Mesendoderm (in vitro differentiated cells): Measurements from ENCODE around the gene ACSF2.

Experiments
- DNase-seq: peaks from one replicate; pipeline ENCODE4 v3.0.0; 2013
- H2AK5ac ChIP-seq: 2 replicates; pipeline ENCODE4 v1.6.1; 2013; ENCODE audit warnings: low read length, inconsistent platforms
- H2BK120ac ChIP-seq: 2 replicates; pipeline ENCODE4 v1.6.1; 2013; ENCODE audit warnings: low read depth, mild to moderate bottlenecking, low read length, moderate library complexity, mixed read lengths
- H2BK15ac ChIP-seq: replicated peaks from 2 replicates; pipeline ENCODE4 v1.6.1; 2013; ENCODE audit warnings: low read depth, mild to moderate bottlenecking, moderate library complexity
- H2BK5ac ChIP-seq: 2 replicates; pipeline ENCODE4 v1.6.1; 2013; ENCODE audit warnings: low read length, inconsistent platforms
- H3K18ac ChIP-seq: 2 replicates; pipeline ENCODE4 v1.6.1; 2013; ENCODE audit warnings: mild to moderate bottlenecking, low read length, mixed read lengths
- H3K23ac ChIP-seq: one replicate; pipeline ENCODE4 v1.6.1; 2013; ENCODE audit warnings: low read length
- H3K27ac ChIP-seq: 2 replicates; pipeline ENCODE4 v1.5.1; 2013; ENCODE audit warnings: low read depth, mild to moderate bottlenecking, inconsistent platforms, low read length, moderate library complexity
- H3K27me3 ChIP-seq: 2 replicates; pipeline ENCODE4 v1.6.1; 2013; ENCODE audit warnings: low read length, control low read depth, mild to moderate bottlenecking, inconsistent platforms; ENCODE audit not compliant: insufficient read depth, poor library complexity
- H3K36me3 ChIP-seq: 2 replicates; pipeline ENCODE4 v1.6.1; 2013; ENCODE audit warnings: low read length, inconsistent platforms; ENCODE audit not compliant: control insufficient read depth, insufficient read depth
- H3K4ac ChIP-seq: one replicate; pipeline ENCODE4 v1.6.1; 2013; ENCODE audit warnings: low read depth, mild to moderate bottlenecking, low read length, moderate library complexity
- H3K4me1 ChIP-seq: 2 replicates; pipeline ENCODE4 v1.6.1; 2013; ENCODE audit warnings: low read depth, low read length, inconsistent platforms; ENCODE audit not compliant: control insufficient read depth
- H3K4me2 ChIP-seq: 2 replicates; pipeline ENCODE4 v1.6.1; 2013; ENCODE audit warnings: low read length
- H3K4me3 ChIP-seq: 2 replicates; pipeline ENCODE4 v1.5.1; 2013; ENCODE audit warnings: mild to moderate bottlenecking, low read length
- H3K56ac ChIP-seq: one replicate; pipeline ENCODE4 v1.6.1; 2013; ENCODE audit warnings: low read length
- H3K79me1 ChIP-seq: 2 replicates; pipeline ENCODE4 v1.6.1; 2013; ENCODE audit warnings: low read length, inconsistent platforms
- H3K79me2 ChIP-seq: 2 replicates; pipeline ENCODE4 v1.6.1; 2013; ENCODE audit warnings: mild to moderate bottlenecking, low read length; ENCODE audit not compliant: control insufficient read depth, insufficient read depth
- H3K9ac ChIP-seq: 2 replicates; pipeline ENCODE4 v1.6.1; 2013; ENCODE audit warnings: low read length, inconsistent platforms
- H4K5ac ChIP-seq: one replicate; pipeline ENCODE4 v1.6.1; 2013; ENCODE audit warnings: low read length
- H4K8ac ChIP-seq: one replicate; pipeline ENCODE4 v1.6.1; 2013; ENCODE audit warnings: low read depth, mild to moderate bottlenecking, control low read depth, low read length, moderate library complexity
- WGBS: extraction: QIAGEN DNeasy Blood & Tissue Kit; methylation state at CpG from one replicate; pipeline ENCODE4 v1.1.7; 2013; ENCODE audit warnings: low lambda C conversion rate, missing lambda C conversion rate; ENCODE audit not compliant: insufficient coverage; ENCODE audit errors: extremely low coverage; 5-methylcytosine and 5-hydroxymethylcytosine counted together

The ACSF2 gene

DNA sequence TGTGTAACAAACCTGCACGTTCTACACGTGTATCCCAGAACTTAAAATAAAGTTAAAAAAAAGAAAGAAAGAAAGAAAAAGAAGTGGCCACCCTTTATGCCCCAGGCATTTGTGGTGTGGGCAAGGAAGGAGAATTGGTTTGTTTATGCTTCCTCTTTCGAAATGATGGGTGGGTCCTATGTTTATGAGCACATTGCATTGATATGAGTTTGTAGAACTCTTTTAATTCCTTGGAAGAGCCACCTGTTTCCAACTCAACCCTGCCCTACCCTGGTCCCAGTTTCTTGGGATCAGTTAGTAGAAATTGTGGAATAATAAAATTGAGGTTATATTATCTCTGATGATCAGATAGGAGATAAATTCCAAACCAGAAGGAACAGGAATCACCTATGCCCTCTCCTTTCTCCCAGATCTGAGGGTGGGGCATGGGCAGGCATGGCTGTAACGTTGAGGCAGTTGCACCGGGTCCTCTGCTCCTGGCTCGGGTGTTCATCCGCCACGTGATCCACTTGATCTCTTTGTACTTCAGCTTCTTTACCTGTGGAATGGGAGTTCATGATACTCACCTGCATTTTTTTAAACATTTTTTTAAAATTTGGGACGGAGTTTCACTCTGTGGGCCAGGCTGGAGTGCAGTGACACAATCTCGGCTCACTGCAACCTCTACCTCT is 26.7 kb downstream of the ACSF2 start:
- H2AK5ac ChIP-seq = no peak overlapping the region
- no peaks in the 10 kb centered on the region for H3K79me1 ChIP-seq
- no peak overlapping the region for H2BK5ac ChIP-seq
- H3K23ac ChIP-seq = no peak overlapping the region
- H2BK15ac ChIP-seq = no peak overlapping the region
- no peak overlapping the region for H3K56ac ChIP-seq
- no CpG with 5 or more reads among the region's 10 CpGs for WGBS
- no peaks in the 10 kb centered on the region for H3K36me3 ChIP-seq
- no peak overlapping the region for H3K18ac ChIP-seq
- no peak overlapping the region for H3K9ac ChIP-seq
- no peak overlapping the region for H2BK120ac ChIP-seq
- H3K27me3 ChIP-seq = no peaks in the 10 kb centered on the region
- H4K5ac ChIP-seq = no peak overlapping the region
- no peak overlapping the region for H3K4ac ChIP-seq
- H3K27ac ChIP-seq = no peak overlapping the region
- H3K4me3 ChIP-seq = no peak overlapping the region
- H4K8ac ChIP-seq = no peak overlapping the region
- H3K4me1 ChIP-seq = no peaks in the 10 kb centered on the region
- no peak overlapping the region for H3K4me2 ChIP-seq
- no peaks in the 10 kb centered on the region for H3K79me2 ChIP-seq
- DNase-seq = no peak

DNA sequence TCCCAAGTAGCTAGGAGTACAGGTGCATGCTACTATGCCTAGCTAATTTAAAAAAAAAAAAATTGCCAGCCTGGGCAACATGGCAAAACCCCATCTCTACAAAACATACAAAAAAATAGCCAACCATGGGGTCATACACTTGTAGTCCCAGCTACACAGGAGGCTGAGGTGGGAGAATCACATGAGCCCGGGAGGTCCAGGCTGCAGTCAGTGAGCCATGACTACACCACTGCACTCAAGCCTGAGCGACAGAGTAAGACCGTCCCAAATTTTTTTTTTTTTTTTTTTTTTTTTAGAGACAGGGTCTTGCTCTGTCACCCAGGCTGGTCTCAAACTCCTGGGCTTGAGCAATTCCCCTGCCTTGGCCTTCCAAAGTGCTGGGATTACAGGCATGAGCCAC is 27.9 kb downstream of the ACSF2 start:
- no peaks in the 10 kb centered on the region for H3K36me3 ChIP-seq
- no peak overlapping the region for H2BK5ac ChIP-seq
- H3K56ac ChIP-seq = no peak overlapping the region
- no peaks in the 10 kb centered on the region for H3K79me2 ChIP-seq
- no CpG with 5 or more reads among the region's 3 CpGs for WGBS
- DNase-seq = no peak
- H2BK120ac ChIP-seq = no peak overlapping the region
- H3K4ac ChIP-seq = no peak overlapping the region
- H3K4me1 ChIP-seq = no peaks in the 10 kb centered on the region
- H3K9ac ChIP-seq = no peak overlapping the region
- H2BK15ac ChIP-seq = no peak overlapping the region
- no peak overlapping the region for H3K23ac ChIP-seq
- H2AK5ac ChIP-seq = no peak overlapping the region
- no peak overlapping the region for H3K27ac ChIP-seq
- no peak overlapping the region for H3K4me3 ChIP-seq
- H4K8ac ChIP-seq = no peak overlapping the region
- H3K4me2 ChIP-seq = no peak overlapping the region
- no peaks in the 10 kb centered on the region for H3K79me1 ChIP-seq
- H3K18ac ChIP-seq = no peak overlapping the region
- H3K27me3 ChIP-seq = no peaks in the 10 kb centered on the region
- H4K5ac ChIP-seq = no peak overlapping the region

DNA sequence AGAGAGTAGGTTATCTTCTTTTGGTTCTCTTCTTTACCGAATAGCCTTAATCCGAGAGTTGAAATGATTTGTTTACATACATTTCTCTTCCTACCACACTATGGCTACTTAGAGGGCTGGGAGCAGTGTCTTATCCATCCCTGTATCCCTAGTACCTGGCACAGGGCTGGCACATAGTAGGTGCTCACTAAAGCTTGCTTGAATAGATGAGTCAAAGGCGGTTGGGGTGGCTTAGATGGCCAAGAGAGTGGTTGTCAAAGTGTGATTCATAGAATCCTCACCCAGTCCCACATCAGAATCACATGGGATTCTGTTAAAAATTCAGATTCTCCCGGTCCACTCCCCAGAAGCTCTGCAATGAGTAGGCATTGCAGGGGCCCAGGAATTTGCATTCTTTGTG is 31.6 kb downstream of the ACSF2 start:
- Histone ChIP-seq H3K79me1 (no peaks in the 10 kb centered on the region), H3K4ac (no peak overlapping the region), H3K9ac (no peak overlapping the region), H3K4me2 (no peak overlapping the region), H4K5ac (no peak overlapping the region), H3K27ac (no peak overlapping the region), H2AK5ac (no peak overlapping the region), H3K23ac (no peak overlapping the region), H2BK120ac (no peak overlapping the region), H3K79me2 (no peaks in the 10 kb centered on the region), H2BK5ac (no peak overlapping the region), H3K4me3 (no peak overlapping the region), H4K8ac (no peak overlapping the region), H3K27me3 (no peaks in the 10 kb centered on the region), H2BK15ac (no peak overlapping the region), H3K4me1 (no peaks in the 10 kb centered on the region), H3K36me3 (no peaks in the 10 kb centered on the region), H3K18ac (no peak overlapping the region), H3K56ac (no peak overlapping the region)
- DNase-seq = no peak
- WGBS = no CpG with 5 or more reads among the region's 4 CpGs

DNA sequence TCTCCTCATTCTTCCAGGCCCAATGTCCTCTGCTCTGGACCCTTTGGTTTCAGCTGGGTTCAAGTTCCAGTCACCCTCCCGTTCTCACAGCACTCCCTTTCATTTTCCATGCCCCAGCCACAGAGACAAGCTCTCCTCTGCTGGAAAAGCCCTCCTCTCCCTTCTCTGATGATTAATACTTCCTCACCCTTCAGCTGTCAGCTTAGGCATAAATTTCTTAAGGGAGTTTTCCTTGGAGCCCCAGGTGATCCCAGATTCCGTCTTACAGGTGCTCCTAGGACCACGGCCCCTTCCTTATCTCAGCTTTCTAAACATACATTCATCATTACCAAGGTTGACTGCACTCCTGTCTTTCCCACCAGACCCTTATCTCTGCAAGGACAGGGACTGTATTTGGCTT is 32.3 kb downstream of the ACSF2 start:
- no peaks in the 10 kb centered on the region for H3K36me3 ChIP-seq

DNA sequence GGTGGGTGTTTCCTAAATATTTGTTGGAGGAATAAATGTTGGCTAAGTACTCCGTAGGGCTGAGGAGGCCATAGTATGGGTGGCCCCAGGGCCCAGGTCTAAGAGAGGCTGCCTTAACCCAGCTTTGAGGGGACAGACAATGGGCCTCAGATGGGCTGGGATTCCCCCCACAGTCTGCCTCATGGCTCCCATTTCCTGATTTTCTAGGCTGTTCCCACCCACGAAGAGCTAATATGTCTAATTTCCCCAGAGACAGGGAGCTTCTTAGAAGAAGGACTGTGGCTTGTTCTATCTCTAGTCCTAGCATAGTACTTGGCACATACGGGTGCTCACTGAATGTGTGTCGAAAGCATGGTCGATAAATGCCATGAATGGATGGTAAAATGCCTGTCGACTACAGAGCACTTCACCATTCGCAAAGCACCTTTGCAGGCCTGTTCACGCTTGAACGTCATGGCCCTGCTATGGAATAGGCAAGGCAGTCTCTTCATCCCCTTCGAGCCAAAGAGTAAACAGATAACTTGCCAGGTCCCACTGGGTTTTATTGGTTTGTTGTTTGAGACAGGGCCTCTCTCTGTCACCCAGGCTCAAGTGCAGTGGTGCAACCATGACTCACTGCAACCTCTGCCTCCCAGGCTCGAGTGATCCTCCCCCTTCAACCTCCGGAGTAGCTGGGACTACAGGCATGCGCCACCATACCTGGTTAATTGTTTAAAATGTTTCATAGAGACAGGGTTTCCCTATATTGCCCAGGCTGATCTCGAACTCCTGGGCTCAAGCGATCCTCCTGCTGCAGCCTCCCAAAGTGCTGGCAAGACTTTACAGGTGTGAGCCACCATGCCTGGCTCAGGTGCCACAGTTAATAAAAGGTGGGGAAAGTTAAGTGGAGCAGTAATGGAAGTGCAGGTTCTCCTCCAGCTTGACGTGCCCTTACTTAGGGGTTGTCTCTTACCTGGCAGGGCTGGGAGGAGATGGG is 33.0 kb downstream of the ACSF2 start:
- H2AK5ac ChIP-seq = no peak overlapping the region
- H3K79me1 ChIP-seq = no peaks in the 10 kb centered on the region
- no peak overlapping the region for H3K18ac ChIP-seq
- H4K5ac ChIP-seq = no peak overlapping the region
- H3K23ac ChIP-seq = no peak overlapping the region
- DNase-seq = no peak
- H3K4me1 ChIP-seq = no peaks in the 10 kb centered on the region
- no peak overlapping the region for H3K9ac ChIP-seq
- H2BK5ac ChIP-seq = no peak overlapping the region
- H3K27ac ChIP-seq = no peak overlapping the region
- no peak overlapping the region for H2BK15ac ChIP-seq
- H3K79me2 ChIP-seq = no peaks in the 10 kb centered on the region
- no peaks in the 10 kb centered on the region for H3K27me3 ChIP-seq
- H2BK120ac ChIP-seq = no peak overlapping the region
- no peak overlapping the region for H3K4me2 ChIP-seq
- no peak overlapping the region for H3K4me3 ChIP-seq
- H3K56ac ChIP-seq = no peak overlapping the region
- no CpG with 5 or more reads among the region's 16 CpGs for WGBS
- H3K4ac ChIP-seq = no peak overlapping the region
- H3K36me3 ChIP-seq = no peaks in the 10 kb centered on the region
- no peak overlapping the region for H4K8ac ChIP-seq

More for the DNA sequence above, 32.3 kb downstream of the ACSF2 start:
- no peak overlapping the region for H3K9ac ChIP-seq
- H3K23ac ChIP-seq = no peak overlapping the region
- no peak overlapping the region for H2BK15ac ChIP-seq
- no peak for DNase-seq
- H2BK120ac ChIP-seq = no peak overlapping the region
- H3K79me2 ChIP-seq = no peaks in the 10 kb centered on the region
- H3K79me1 ChIP-seq = no peaks in the 10 kb centered on the region
- no CpG with 5 or more reads among the region's 3 CpGs for WGBS
- no peak overlapping the region for H2AK5ac ChIP-seq
- no peak overlapping the region for H3K4me2 ChIP-seq
- H3K27ac ChIP-seq = no peak overlapping the region
- no peak overlapping the region for H3K4ac ChIP-seq
- H3K56ac ChIP-seq = no peak overlapping the region
- no peaks in the 10 kb centered on the region for H3K27me3 ChIP-seq
- no peak overlapping the region for H3K18ac ChIP-seq
- no peaks in the 10 kb centered on the region for H3K4me1 ChIP-seq
- no peak overlapping the region for H2BK5ac ChIP-seq
- no peak overlapping the region for H4K5ac ChIP-seq
- H4K8ac ChIP-seq = no peak overlapping the region
- H3K4me3 ChIP-seq = no peak overlapping the region
